Fibroblast of peridontal ligament (primary cell): ENCODE data around the gene RPAP3.

Experiments
- DNase-seq: peaks from one replicate; pipeline ENCODE4 v3.0.0-alpha.2; 2010; ENCODE audit errors: extremely low read depth

RPAP3 gene, protein sequence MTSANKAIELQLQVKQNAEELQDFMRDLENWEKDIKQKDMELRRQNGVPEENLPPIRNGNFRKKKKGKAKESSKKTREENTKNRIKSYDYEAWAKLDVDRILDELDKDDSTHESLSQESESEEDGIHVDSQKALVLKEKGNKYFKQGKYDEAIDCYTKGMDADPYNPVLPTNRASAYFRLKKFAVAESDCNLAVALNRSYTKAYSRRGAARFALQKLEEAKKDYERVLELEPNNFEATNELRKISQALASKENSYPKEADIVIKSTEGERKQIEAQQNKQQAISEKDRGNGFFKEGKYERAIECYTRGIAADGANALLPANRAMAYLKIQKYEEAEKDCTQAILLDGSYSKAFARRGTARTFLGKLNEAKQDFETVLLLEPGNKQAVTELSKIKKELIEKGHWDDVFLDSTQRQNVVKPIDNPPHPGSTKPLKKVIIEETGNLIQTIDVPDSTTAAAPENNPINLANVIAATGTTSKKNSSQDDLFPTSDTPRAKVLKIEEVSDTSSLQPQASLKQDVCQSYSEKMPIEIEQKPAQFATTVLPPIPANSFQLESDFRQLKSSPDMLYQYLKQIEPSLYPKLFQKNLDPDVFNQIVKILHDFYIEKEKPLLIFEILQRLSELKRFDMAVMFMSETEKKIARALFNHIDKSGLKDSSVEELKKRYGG

DNA sequence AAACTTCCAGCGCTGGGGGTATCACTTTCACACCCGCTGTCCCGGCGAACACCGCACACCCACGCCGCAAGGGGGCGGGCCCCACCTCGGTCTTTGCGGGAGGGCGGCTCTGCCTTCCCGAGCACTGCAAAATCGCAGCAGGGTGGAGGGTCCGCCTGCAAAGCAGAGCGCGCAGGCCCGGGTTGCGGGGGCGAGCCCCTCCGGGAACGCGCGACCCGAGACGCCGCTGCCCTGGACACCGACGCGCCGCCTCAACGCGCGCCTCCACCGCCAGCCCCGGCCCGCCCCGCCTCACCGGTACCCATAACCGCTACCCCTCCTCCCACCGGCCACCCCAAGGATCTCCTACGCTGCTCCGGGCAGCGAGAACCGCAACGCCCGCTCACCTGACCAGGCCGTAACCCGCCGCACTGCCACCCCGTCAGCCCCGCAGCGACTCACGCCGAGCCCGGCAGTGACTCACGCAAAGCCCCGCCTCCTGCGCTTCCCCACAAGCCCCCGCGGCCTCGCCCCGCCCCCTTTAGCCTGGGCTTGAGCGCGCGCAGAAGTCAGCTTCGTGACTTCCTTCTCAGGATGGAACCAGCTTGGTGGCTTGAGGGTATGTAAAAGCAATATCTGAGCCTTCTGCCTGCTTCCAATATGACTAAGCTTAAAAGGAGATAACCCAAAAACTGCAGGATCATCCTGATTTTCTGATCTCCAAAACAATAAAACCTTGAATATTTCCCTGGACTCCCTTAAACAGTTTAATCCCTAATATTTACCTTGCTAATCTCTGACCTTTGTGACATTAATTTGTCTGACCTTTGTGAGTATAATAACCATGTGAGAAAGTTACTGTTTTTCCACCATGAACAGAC, at the start of gene RPAP3:
TSS of gene RPAP3 (minus strand) at position 465 of the 860 bp plus-strand sequence. CDS start 3,190 bp downstream, outside the sequence.
- DNase-seq, result peak; percentile 86

DNA sequence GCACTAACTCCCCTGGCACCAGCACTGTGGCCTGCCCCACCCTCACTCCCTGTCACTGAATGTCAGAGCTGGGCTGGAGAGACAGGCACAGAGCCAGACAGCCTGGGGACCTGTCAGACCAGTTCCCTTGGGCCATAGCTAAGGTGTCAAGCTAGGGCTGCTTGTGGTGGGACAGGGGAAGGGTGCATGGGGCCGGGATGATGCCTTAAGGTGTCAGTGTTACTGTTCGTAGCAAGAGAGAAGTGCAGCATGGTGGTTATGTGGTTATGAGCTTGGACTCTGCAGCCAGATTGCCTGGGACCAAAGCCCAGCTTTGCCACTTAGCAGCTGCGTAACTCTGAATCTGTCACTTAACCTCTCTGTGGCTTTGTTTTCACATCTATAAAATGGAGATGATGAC, 49.1 kb upstream of the RPAP3 start:
- no peak for DNase-seq

DNA sequence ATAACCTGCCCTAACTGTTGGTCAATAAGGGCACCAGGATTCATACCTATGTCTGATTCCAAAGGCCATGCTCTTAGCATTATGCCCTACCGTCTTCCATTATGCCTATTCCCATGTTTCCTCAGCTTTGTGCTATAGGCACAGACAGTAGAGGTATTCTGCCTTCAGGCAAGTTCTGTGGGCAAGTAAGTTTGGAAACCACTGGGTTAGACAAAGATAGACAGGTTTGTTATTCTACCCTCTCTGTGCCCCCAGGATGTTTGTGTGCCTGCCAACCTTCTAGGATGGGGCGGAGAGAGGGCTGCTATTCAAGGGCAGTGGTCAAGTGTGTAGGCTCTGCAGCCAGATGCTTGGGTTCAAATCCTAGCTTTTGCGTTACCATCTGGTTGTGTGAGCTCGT, 48.3 kb upstream of the RPAP3 start:
- no peak for DNase-seq

DNA sequence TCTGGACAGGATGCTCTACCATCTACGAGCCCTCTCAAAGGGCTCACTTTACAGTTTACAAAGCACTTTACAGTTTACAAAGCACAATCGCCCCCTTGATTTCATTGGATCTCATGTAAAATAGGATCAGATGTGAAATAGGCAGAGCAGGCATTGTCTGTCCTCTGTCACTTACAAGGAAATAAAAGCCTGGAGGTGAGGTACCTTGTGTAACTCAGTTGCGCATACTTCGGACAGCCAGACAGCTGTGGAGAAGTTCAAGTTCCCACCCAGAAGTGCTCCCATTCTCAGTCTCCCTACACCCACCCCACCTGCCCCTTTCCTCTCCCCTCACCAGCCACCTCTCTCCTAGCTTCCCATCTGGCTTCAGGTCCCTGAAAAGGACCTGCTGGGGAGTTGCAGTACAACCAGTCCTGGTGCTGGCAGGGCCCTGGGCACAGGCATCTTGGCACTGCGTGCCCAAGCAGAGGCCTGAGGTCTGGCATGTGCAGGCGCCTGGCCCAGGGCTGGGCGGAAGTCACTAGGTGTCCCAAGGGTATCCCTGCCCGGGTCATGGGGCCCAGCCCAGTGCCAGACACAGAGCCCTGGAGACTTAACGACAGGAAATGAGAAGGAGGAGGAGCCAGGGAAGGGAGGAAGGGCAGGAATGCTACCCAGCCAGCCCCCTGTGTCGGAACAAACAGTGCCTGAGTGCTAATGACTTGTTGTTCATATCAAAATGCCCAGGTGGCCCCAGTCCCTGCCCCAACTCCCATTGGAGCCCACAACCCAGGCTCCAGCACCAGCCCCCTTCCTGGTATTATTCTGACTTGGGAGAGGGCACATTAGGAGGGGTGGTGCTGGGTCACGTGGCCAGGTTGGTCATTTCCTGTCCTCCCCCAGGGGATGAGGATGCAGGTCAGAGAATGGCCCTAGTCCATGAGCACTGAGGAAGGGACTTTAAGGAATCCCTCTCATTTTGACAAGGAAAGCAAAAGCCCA, 47.5 kb upstream of the RPAP3 start:
- no peak for DNase-seq

DNA sequence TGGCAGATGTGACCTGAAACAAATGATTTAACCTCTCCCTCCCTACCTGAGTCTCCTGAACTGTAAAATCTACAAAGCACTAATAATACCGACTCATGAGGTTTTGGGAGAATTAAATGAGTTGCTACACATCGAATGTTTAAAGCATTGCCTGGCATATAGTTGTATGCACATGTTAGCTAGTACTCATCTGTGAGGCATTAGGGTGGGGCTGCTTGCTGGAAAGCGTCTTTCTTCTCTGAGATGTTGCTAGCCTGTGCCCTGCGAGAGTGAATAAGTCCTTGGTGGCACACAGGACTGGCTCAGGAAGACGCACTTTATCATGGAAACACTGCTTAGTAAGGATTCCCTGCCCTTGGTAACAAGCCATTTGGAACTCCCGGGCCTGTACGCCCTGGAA, 46.7 kb upstream of the RPAP3 start:
- peak; percentile 62 for DNase-seq

DNA sequence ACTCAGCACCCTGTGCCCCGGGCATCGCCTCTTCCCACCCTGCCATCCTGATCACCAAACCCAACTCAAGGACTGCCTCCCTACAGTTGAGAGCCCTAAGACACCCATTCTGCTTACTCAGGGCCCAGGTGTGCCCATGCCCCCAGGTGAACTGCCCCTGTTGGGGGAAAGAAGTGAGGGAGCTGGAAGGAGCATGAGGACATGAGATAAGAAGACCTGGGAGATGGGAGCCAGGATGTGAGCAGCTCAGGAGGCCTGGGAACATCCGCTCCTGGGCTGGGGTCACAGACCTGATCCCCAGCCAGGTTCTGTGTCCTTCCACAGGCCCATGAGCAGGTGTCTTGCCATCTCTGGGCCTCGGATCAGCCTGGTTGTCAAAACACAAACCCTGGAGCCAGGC, 46.3 kb upstream of the RPAP3 start:
- no peak for DNase-seq

DNA sequence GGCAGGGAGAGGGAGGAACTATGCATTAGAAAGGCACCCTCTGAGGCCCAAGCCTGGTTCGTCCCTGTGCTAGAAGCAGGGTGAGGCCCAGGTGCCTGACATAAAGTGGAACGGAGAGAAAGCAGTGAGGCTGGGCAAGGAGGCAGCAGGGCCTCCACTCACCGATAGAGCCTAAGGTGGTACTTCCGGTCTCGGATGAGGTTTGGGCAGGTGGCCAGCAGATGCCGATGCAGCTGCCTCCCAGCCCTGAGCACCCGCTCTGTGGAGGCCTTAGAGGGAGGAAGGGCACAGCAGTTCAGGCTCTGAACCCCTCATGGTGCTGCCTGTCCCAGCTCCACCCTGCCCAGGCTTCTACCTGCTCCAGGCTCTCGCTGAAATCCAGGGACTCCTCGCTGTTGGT, 45.7 kb upstream of the RPAP3 start:
- DNase-seq, result no peak

DNA sequence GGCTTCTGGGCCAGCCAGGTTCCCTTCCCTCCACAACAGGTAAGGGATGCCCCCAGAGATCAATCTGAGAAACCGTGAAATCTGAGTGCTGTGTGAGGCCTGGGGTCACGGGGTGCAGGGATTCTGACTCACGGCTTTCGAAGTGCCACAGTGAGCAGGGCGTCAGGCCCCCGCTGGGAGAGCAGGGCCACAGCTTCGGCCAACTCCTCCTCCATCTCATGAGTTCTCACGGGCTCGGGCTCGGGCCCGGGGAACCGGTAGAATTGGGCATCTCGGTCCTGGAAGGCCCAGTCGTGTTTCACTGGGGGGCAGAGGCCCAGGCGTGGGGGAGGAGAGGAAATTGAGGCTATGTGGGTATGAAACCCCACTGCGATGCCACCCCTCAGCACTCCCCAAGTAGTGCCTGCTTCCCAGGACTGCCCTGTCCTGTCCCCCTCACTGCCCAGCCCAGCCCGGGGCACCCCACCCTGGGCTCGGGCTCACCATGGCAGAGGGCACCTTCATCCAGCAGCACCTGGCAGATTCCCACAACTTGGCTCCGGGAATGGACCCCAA, 45.2 kb upstream of the RPAP3 start:
- no peak for DNase-seq

DNA sequence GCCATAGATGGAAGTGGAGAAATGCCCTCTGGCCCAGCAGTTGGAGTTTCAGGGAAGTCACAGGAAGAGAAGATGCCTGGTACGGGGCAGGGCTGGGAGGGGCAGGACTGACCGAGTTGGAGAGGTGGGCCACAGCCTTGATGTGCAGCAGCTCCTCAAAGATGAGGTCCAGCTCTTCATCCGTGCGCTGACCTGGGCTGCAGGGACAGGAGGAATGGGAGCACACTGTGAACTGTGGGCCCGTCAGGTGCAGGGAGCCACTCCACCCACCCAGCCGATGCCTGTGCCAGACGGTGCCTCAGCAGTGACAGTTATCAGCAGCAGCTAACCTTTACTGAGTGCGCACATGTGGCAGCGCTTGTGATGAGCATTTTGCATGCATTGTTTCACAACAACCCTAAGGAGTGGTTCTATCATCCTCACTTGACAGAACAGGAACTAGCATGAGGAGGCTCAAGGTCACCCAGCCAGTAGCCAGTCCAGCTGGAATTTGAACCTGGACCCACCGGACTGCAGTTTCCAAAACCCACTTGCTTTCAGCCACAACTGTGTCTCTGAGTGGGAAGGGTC, 44.5 kb upstream of the RPAP3 start:
- DNase-seq, result no peak

DNA sequence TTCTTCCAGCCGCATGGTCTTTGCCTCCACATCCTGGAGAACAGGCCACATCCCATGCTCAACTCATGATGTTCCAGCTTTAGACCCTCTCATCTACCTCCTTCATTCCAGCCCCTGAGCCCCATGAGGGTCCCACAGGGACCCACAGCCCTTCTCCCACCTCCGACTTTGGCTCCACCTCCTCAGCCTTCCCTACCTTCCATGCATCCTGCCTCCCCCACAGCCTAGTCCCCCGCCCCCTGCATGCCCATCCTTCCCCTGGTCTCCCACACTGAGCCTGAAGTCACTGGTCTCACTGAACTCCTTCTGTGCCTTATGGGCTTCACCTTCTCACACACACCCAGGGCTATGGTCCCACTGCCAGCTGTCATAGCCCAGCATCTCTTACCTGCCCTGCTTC, 43.1 kb upstream of the RPAP3 start:
- no peak for DNase-seq

DNA sequence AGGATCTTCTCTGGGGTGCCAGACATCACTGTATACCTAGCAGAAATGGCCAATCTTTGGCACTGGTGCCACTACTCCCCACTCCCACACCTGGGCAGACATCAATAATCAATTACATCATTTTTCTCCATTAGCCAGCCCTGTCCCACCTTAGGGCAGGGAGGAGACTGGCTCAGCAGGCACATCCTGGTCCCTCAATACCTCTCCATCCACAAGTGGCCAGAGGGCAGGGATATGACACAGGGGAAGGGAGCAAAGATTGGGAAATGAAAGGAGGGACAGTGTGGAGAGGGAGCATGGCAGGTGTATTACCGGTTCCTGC, 42.6 kb upstream of the RPAP3 start:
- no peak for DNase-seq

DNA sequence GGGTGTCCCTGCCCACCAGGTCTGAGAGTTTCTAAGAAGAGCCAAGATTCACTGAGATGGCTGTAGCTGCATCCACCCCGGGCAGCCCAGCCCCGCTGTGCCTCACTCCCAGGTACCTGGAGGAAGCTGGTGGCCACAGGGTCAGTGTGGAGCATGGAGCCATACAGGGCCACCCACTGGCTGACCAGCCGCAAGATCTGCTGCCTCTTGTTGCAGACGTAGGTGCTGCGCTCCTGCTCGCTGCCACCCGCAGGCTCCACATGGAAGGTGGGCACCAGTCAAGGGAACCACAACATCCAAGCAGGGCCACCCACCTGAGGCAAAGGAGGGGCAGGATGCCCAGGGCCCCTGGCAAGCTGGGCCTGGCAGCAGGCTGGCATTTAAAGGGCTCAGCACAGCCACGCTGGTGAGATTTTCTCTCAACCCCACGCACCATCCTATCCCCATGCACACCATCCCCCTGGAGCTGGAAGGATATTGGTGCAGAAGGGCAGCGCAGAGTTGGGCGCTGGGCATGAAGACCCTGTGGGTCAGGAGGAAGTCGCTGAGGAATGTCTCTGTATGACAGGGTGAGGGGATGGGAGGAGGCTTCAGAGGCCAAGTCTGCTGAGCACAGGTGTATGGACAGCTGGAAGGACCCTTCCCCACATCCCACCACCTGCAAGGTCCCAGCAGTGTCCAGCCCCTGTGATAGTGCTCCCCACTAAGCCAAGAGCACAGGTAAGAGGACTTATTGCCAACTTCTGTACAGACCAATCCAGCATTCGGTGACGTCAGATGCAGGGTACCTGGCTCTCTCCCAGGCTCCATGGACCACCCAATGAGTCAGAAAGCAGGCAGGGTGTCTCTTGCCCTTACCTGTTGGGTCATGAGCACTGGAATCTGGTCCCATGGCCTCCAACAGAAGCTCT, 42.0 kb upstream of the RPAP3 start:
- no peak for DNase-seq

DNA sequence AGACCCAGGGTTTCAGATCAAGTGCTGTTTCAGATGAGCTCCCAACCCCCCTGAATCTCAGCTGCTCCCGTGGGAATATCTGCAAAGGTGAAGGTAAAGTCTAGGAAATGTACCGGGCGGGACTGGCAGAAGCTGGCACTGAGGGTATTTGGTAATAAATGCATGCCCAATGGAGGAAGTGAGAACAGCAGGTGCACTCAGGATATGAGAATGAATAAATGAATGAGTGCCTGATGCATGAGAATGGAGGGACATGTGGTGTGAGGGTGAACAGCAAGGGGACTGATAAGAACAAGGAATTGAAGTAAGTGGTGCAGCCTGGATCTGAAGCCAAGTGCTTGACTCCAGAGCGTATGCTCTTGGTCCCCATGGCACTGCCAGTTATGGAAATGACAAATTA, 41.3 kb upstream of the RPAP3 start:
- DNase-seq, result no peak

DNA sequence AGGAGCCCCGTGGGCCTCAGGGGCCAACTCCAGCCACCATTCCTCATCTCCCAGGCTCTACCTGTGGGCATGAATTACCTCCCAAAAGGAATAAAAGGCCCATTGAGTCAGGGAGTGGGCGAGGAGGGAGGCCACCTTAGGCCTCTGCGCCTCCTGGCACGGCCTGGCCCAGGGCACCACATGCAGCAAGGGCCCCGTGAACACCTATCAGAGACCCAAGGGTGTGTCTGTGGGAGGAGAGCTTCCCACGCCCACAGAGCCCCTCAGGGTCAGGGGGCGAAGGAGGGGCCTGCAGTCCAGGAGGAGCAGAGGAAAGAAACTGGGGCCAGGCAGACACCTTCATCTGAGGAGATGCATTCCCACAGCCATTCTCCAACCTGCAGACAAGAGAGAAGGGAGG, 40.7 kb upstream of the RPAP3 start:
- no peak for DNase-seq

DNA sequence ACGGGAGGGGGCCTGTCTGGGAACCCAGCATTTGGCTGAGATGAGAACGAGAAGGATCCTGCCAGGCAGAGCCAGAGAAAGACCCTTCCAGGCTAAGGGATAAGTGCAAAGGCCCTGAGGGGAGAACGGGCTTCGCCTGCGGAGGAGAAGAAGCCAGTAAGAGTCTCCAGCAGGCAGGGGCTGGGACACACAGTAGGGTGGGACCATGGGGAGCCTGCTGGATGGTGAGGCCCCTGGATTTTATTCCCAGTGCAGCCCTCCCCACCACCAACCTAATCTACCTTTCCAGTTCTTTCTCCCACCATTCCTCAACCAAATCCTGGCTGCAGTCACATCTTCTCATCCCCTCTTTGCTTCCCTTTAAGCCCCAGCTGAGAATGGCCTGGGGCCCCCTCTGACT, 40.2 kb upstream of the RPAP3 start:
- no peak for DNase-seq

DNA sequence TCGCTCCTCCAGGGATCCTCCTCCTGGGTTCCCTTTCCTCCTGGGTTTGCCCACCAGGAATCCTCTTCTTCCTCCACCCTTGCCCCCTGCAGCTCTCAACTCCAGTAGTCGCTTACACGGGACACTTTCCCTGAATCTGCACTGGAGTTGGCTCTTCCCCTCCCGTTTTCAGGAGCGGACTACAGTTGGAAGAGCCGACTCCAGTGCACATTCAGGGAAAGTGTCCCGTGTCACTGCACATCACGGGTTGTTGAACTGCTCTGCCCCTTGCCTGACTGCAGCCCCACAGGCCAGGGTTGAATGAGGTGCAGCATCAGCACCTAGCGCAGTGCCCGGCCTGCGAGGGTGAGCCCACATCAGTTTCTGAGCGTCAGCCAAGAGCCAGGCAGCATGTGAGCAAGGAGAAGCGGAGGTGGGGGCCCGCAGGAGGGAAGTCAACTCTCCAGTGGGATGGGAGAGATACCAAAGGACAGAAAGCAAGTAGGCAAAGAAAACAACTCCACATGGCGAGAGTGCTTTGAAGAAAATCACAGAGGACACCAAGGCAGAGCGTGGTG, 39.7 kb upstream of the RPAP3 start:
- no peak for DNase-seq

DNA sequence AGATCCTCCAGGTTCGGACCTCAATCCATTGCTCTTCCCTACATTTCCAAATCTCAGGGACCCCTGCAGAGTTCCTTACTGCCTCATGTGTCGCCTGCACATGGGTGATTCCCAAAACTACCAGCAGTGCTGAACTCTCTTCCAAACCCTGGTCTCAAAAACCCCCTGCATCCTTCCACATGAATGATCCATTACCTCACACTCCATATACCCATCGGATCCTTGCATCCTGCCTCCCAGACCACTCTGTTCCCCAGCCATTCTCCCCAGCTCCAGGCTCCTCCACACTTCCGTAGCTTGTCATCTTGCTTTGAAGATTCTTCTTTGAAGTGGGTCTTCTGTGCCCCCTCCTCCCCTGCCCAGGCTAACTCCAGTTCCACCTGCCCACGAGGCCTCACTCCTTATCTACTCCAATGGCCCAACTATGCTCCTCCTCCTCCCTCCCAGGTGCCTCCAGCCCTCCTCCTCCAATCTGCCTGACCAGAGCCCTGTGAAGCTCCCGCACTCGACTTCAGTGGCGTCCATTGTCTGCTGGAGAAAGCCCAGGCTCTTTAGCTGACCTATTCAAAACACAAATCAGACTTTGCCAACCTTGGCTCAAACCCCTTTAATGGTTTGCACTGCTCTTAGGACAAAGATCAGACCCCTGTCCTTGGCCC, 39.1 kb upstream of the RPAP3 start:
- no peak for DNase-seq

DNA sequence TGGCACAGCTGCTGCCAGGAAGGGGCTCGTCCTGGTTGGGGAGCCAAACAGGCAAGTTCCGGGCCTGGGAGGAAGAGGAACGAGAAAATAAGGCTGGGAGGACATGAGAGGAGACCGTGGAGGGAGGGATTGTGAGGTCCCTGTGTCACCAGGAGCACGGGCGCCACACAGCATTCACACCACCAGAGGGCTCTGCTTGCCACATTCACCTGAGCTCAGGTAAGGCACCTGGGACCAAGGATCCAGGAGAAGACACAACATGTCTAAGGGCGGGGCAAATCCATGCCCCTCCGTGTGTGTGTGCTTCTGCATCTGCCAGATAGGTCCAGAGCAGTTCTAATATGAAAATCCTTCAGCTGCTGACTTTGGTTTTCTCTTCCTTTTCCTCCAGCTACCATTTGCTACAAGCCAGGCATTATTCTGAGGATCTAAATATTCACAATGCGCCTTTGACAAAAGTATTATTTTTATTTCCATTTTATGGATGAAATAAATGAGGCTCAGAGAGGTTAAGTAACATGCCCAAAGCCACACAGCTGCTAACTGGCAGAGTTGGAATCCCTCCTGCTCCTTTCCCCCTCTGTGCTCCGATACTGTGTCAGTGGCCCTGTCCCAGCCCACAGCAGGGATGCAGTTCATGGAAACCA, 38.3 kb upstream of the RPAP3 start:
- DNase-seq, result no peak
